HTR-8/SVneo (cell line): ENCODE results near the gene KIAA1958.
"Not testable (repeated sequence)": the region's sequence is repeated elsewhere in the genome, so short reads cannot be mapped to it uniquely, and the experiment has no call there.

Experiments
- DNase-seq: peaks from one replicate; pipeline ENCODE4 v3.0.0; 2011; ENCODE audit warnings: low spot score, mixed read lengths; ENCODE audit not compliant: insufficient read length
- FAIRE-seq: peaks from 2 replicates; lab custom pipeline; 2011; peaks lifted over from hg19 to GRCh38; lab: Jason Lieb, UNC

Gene KIAA1958

GRCh38 chr9:112487799-112488340, 1.2 kb downstream of the KIAA1958 start:
- DNase-seq (no peak), FAIRE-seq (no peak)

DNA sequence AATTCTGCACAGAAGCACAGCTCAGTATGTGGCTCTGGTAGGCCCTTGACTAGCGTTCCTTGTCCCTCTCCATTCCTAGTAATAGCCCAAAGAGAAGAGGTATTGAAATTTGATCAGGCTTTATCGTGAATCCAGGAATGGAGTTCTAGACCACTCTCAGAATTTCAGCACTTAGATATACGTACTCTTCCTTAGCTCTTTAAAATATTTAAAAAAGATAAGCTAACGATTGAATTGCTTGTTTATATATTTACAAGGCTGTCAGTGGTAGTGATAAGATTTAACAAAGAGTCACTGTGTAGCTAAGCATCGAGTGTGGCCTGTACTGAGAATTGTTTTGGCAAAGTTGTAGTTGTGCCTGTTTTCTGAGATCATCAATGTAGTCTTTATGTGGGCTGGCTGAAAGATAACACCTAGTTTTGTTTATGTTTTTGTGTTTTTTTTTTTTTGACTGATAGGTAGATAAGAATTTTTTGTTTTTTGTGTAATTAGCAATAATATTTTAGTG, 2.5 kb downstream of the KIAA1958 start:
- DNase-seq: no peak
- FAIRE-seq: no peak

- FAIRE-seq (no peak), DNase-seq (no peak)
Measured at GRCh38 chr9:112489876-112490666, 3.4 kb downstream of the KIAA1958 start.

- FAIRE-seq: no peak
Measured at GRCh38 chr9:112493393-112494137, 6.9 kb downstream of the KIAA1958 start.

GRCh38 chr9:112494153-112494552, 7.5 kb downstream of the KIAA1958 start:
- FAIRE-seq (no peak), DNase-seq (no peak)

More at GRCh38 chr9:112493393-112494137, 6.9 kb downstream of the KIAA1958 start:
- DNase-seq: no peak

DNA sequence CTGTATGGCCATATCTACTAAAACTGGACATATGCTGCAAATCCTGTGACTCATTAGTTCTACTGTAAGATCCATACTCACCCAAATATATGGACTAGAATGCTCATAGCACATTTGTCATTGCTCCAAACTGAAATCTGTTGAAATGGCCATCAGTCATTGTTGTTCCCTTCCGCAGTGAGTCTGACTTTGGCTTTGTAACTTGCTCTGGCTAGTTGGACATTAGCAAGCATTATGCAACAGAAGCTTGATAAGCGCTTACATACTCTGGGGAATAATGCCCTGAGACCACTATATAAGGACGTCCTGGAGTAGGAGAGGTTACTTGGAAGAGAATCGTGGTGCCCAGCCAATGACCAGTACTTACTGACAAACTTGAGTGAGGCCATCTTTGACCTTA, 9.0 kb downstream of the KIAA1958 start:
- FAIRE-seq (no peak), DNase-seq (no peak)

DNA sequence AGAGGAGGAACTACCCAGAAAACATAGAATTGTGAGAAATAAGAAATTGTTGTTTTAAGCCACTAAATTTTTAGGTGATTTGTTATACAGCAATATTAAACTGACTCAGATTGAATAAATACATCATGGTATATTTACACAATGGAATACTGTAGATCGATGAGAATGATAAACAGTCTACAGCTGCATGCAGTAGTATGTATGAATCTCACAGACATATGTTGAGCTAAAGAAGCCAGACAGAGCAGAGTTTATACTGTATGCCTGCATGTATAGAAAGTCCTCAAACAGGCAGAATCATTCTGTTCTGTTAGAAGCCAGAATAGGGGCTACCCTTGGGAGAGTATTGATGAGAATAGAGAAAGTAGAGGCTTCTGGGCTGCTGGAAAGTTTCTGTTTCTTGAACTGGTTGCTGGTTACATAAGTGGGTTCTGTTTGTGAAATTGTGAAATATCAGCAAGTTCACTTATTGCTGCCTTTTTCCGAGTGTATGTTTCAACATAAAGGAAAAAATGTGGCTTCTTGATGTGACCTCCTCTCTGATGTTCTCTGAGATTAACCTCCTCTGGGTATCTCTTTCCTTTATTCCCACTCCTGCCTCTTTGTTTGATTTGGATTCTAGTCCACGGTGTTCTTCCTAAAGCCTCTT, 9.6 kb downstream of the KIAA1958 start:
- DNase-seq (no peak), FAIRE-seq (no peak)

- DNase-seq (no peak), FAIRE-seq (no peak)
Measured at GRCh38 chr9:112500842-112501241, 14.2 kb downstream of the KIAA1958 start.

DNA sequence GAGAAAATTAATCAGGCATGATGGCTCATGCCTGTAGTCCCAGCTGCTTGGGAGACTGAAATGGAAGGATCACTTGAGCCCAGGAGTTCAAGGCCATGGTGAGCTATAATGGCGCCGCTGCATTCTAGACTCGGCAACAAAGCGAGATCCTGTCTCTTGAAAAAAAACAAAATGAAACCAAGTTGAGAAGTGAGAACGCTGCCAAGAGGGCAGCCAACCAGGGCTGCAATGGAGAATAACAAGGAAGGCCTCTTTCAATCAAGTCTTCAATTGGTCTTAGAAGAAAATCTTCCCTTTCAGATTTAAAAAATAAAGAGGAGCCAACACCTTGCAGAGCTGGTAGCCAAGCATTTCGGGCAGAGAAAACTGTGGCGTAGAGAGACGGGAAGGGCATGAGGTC, 14.7 kb downstream of the KIAA1958 start:
- DNase-seq (no peak), FAIRE-seq (no peak)

GRCh38 chr9:112502175-112502946, 15.7 kb downstream of the KIAA1958 start:
- no peak for DNase-seq
- FAIRE-seq: no peak

DNA sequence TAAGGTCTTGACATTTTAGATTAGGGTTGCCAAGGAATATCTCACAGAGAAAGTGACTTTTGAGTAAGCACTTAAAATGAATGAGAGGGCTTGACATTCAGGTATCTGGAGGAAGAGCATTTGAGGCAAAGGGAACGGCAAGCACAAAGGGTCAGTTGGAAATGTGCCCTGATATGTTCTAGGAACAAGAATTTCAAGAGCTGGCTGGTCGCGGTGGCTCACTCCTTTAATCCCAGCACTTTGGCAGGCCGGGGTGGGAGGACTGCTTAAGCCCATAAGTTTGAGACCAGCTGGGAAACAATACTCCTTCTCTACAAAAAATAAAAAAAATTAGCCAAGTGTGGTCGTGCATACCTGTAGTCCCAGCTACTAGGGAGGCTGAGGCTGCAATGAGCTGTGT, 16.5 kb downstream of the KIAA1958 start:
- FAIRE-seq (no peak), DNase-seq (no peak)

GRCh38 chr9:112505086-112505485, 18.5 kb downstream of the KIAA1958 start:
- DNase-seq (no peak), FAIRE-seq (no peak)

- FAIRE-seq: no peak
Measured at GRCh38 chr9:112505607-112506006, 19.0 kb downstream of the KIAA1958 start.

GRCh38 chr9:112506571-112506970, 19.9 kb downstream of the KIAA1958 start:
- FAIRE-seq (no peak), DNase-seq (no peak)

More at GRCh38 chr9:112505607-112506006, 19.0 kb downstream of the KIAA1958 start:
- no peak for DNase-seq

DNA sequence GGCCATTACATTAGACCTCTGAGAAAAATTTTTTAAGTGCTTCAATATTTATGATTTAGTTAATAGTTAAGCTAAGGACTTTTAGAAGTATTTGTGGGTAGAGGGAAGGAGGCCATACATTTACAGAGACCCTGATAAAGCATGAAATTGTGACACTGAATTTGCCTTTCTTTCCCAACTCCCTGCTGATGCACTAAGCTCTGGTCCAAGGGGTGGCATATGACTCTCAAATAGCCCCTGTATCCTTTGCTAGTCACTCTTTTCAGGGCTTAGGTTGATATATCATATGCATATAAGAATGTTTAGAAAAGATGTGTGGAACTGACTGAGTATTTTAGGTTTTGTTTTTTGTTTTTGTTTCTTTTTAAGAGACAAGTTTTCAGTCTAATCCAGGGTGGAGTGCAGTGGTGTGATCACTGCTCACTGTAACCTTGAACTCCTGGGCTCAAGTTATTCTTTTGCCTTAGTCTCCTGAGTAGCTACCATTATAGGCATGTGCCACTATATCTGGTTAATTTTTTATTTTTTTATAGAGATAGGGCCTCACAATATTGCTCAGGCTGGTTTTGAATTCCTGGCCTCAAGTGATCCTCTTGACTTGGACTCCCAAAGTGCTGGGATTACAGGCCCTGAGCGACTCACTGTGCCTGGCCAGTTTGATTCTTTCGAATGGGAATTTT, 20.5 kb downstream of the KIAA1958 start:
- DNase-seq (no peak), FAIRE-seq (no peak)

DNA sequence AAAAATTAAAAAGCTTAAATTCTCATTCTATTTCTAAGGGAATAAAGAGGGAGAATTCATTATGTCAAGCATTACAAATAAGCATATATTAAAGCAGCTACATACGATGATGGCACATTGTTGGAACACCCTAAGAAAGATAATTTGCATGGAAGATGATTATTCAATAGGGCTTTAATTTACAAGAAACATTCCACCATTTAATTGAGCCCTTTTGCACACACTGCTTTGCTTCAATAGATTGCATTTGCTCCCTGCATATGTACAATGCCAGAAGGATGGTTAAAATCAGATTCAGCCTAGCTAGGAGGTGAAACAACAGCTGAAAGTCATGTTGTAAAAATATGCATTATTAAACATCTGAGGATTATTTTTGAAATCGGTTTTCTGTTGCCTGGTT, 21.8 kb downstream of the KIAA1958 start:
- DNase-seq (no peak), FAIRE-seq (no peak)

DNA sequence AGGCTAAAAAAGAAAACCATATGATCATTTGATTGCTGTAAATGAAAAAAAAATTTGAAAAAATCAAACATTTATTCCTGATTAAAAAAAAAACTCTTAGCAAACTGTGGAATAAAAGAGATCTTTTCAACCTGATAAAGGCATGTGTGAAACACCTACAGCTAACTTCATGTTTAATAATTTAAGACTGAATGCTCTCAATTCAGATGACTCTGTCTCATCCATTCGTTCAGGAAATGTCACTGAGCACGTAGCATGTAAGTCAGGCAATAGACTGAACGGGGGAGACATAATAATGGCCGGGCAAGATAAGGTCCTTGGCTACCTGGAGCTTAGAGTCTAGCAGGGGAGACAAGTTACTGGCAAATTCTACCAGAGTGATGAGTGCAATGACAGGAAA, 25.8 kb downstream of the KIAA1958 start:
- not testable (repeated sequence) for DNase-seq
- FAIRE-seq: peak; percentile 68

DNA sequence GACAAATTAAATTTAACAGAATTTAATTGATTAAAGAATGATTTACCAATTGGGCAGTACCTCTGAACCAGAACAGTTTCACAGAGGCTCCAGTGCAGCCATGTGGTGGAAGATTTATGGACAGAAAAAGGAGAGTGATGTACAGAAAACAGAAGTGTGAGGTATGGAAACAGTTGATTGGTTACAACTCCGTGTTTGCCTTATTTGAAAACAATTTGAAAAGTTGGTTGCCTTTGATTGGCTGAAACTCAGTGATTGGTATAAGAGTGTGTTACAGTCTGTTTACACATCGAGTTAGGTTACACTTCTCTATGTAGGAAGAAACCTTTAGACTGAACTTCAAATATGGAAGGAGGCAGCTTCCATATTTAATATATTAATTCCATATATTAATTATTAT, 30.1 kb downstream of the KIAA1958 start:
- no peak for FAIRE-seq
- no peak for DNase-seq

DNA sequence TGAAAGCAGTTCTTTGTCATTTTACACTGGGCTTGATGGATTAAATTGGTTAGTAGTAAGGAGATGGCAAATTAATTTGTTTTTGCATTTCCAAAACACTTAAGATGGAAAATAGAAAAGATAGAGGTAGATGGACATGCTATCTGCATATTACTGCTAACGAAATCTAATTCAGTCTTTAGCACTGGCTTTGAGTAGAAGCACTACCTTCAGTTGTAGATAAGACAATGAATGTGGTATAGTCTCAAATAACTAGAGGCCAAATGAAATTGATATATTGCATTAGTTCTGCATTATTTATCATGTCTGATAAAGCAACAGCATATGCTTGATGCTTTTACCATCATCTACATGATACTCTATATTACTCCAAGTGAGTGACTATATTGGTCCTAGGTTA, 33.4 kb downstream of the KIAA1958 start:
- FAIRE-seq: no peak
- no peak for DNase-seq
